ENCODE data around the gene RDH16. TPM values are rescaled to one million over a fixed set of nuclear protein-coding genes. Genes with fewer than 3 reads are reported as not detected.

RDH16 gene
- polyA plus RNA-seq, 2 of the 4 experiments (the other 2 are of a cell fraction): 0.06 to 0.21 TPM

DNA sequence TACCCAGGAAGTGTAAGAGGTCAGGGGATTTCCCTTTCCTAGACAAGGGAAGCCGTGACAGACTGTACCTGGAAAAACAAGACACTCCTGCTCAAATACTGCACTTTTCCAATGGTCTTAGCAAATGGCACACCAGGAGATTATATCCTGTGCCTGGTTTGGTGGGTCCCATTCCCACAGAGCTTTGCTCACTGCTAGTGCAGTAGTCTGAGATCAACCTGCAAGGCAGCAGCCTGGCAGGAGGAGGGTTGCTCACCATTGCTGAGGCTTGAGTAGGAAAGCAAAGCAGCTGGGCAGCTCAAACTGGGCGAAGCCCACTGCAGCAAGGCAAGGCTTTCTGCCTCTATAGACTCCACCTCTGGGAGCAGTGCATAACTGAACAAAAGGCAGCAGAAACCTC lies 1.0 kb upstream of the RDH16 start:
- no peaks in the 10 kb centered on the region; the same call in 2 of the 3 replicates for H3K9me3 ChIP-seq
- FAIRE-seq: no peak
- WGBS (ENCODE audit: missing lambda C conversion rate): 65% methylated on average over 2 of the region's 2 CpGs
- H3K4me3 ChIP-seq: no peak overlapping the region
- CTCF ChIA-PET: interaction anchor here (0.9 to 2.7 kb wide), 5 partner anchors 29 to 154 kb away, joined by 3 to 9 read pairs (median 4); no protein-coding TSS in a partner anchor
- TF ChIP-seq CHD2 (IDR thresholded peaks at IDR 0.05; ENCODE audit: low read length, partially characterized antibody) (no peak), MYC (IDR thresholded peaks at IDR 0.05; ENCODE audit: borderline replicate concordance, low read length) (no peak), TFCP2L1 (CRISPR knock-in tag; IDR thresholded peaks at IDR 0.05) (no peak), ATOH8 (CRISPR knock-in tag; IDR thresholded peaks at IDR 0.05; ENCODE audit: low read depth) (no peak), JUN (IDR thresholded peaks at IDR 0.05) (no peak), RNF2 (IDR thresholded peaks at IDR 0.05; ENCODE audit: borderline replicate concordance, low read depth) (no peak), PHF8 (IDR thresholded peaks at IDR 0.05; ENCODE audit: borderline replicate concordance, low read depth) (no peak), EHF (CRISPR knock-in tag; IDR thresholded peaks at IDR 0.05) (no peak), CBX8 (IDR thresholded peaks at IDR 0.05) (no peak), FOSB (CRISPR knock-in tag; IDR thresholded peaks at IDR 0.05) (no peak), NPAS2 (CRISPR knock-in tag; IDR thresholded peaks at IDR 0.05; ENCODE audit: borderline replicate concordance) (no peak), PBX3 (IDR thresholded peaks at IDR 0.05) (no peak), NFE2L2 (conservative IDR thresholded peaks at IDR 0.05; ENCODE audit: low read length) (no peak), SREBF2 (IDR thresholded peaks at IDR 0.05) (no peak)
- TF ChIP-seq, protein P1, sequence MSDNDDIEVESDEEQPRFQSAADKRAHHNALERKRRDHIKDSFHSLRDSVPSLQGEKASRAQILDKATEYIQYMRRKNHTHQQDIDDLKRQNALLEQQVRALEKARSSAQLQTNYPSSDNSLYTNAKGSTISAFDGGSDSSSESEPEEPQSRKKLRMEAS (IDR thresholded peaks at IDR 0.05): no peak
- TF ChIP-seq, protein P2, sequence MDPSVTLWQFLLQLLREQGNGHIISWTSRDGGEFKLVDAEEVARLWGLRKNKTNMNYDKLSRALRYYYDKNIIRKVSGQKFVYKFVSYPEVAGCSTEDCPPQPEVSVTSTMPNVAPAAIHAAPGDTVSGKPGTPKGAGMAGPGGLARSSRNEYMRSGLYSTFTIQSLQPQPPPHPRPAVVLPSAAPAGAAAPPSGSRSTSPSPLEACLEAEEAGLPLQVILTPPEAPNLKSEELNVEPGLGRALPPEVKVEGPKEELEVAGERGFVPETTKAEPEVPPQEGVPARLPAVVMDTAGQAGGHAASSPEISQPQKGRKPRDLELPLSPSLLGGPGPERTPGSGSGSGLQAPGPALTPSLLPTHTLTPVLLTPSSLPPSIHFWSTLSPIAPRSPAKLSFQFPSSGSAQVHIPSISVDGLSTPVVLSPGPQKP (IDR thresholded peaks at IDR 0.05; ENCODE audit: low read depth, low read length): no peak
- no peak overlapping the region; a peak in 1 of 6 replicates for H3K27ac ChIP-seq
- POLR2A ChIA-PET: no interaction called here
- H3K4me1 ChIP-seq: peaks cover 20% of the 10 kb centered on the region
- H3K4me2 ChIP-seq: no peak overlapping the region
- ATAC-seq: no peak
- DNase-seq (ENCODE audit: low read depth in 1 of 2, low spot score in 1 of 2): no peak

GRCh38 chr12:56955631-56956256 lies 1.7 kb downstream of the RDH16 start:
- FAIRE-seq (no peak), ATAC-seq (peak in 1 of 2 experiments; percentile 65; a peak in 3 of 6 replicates), DNase-seq (ENCODE audit: low read depth in 1 of 2, low spot score in 1 of 2) (peak in 1 of 2 experiments; percentile 18)
- WGBS (ENCODE audit: missing lambda C conversion rate): 44% methylated on average over 2 of the region's 2 CpGs
- Histone ChIP-seq H3K4me3 (no peak overlapping the region), H3K27ac (peak overlapping the region in 1 of 2 experiments; percentile 51; a peak in 3 of 6 replicates), H3K4me2 (peak overlapping the region; percentile 19; the same call in 1 of the 3 replicates), H3K9me3 (no peaks in the 10 kb centered on the region; the same call in 2 of the 3 replicates), H3K4me1 (peaks cover 20% of the 10 kb centered on the region)
- POLR2A ChIA-PET: no interaction called here
- no peak for TF ChIP-seq TP53 (CRISPR knock-in tag; IDR thresholded peaks at IDR 0.05)
- TF ChIP-seq CEBPB (IDR thresholded peaks at IDR 0.05): peak; percentile 58 to 84
- CTCF ChIA-PET: interaction anchor here (1.3 to 5.5 kb wide), 2 partner anchors 31 to 46 kb away, joined by 3 to 27 read pairs; no protein-coding TSS in a partner anchor

DNA sequence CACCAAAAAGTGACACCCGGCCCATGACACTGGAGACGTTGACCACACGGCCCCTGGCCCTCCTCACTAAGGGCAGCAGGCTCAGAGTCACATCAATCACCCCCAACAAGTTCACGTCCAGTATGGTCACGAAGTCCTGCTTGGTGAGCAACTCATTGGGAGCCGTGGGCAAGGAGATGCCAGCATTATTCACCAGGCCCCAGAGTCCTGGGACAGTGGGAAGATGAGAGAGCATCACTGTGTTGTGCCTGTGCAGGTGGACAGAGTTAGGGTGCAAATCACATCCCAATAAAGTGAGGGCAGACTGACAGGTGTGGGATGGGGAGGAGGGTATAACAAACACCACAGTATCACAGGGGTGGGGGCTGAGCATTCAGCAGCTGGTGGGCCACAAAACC lies 2.5 kb downstream of the RDH16 start:
- POLR2A ChIA-PET: interaction anchor here (0.5 kb wide), 1 partner anchor 228 kb away, joined by 3 read pairs; no protein-coding TSS in a partner anchor
- no peak for FAIRE-seq
- no peak for TF ChIP-seq EP300 (IDR thresholded peaks at IDR 0.05)
- no peak for TF ChIP-seq POLR2A (IDR thresholded peaks at IDR 0.05; ENCODE audit: low read length)
- TF ChIP-seq RAD21 (conservative IDR thresholded peaks at IDR 0.05 in 1 of 2, IDR thresholded peaks at IDR 0.05 in 1 of 2): no peak
- TF ChIP-seq ATOH8 (CRISPR knock-in tag; IDR thresholded peaks at IDR 0.05; ENCODE audit: low read depth): no peak
- no peak for TF ChIP-seq CBX2 (IDR thresholded peaks at IDR 0.05; ENCODE audit: borderline replicate concordance, low read depth)
- TF ChIP-seq PHF8 (IDR thresholded peaks at IDR 0.05; ENCODE audit: borderline replicate concordance, low read depth): no peak
- no peak for TF ChIP-seq NFE2L2 (conservative IDR thresholded peaks at IDR 0.05; ENCODE audit: low read length)
- TF ChIP-seq SMC3 (IDR thresholded peaks at IDR 0.05): no peak
- TF ChIP-seq, protein P3, sequence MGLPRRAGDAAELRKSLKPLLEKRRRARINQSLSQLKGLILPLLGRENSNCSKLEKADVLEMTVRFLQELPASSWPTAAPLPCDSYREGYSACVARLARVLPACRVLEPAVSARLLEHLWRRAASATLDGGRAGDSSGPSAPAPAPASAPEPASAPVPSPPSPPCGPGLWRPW (IDR thresholded peaks at IDR 0.05): no peak
- no peak for TF ChIP-seq MYC (IDR thresholded peaks at IDR 0.05; ENCODE audit: borderline replicate concordance, low read length)
- no peak for TF ChIP-seq RARB (CRISPR knock-in tag; IDR thresholded peaks at IDR 0.05)
- TF ChIP-seq ZSCAN20 (CRISPR knock-in tag; IDR thresholded peaks at IDR 0.05): no peak
- TF ChIP-seq, protein P4, sequence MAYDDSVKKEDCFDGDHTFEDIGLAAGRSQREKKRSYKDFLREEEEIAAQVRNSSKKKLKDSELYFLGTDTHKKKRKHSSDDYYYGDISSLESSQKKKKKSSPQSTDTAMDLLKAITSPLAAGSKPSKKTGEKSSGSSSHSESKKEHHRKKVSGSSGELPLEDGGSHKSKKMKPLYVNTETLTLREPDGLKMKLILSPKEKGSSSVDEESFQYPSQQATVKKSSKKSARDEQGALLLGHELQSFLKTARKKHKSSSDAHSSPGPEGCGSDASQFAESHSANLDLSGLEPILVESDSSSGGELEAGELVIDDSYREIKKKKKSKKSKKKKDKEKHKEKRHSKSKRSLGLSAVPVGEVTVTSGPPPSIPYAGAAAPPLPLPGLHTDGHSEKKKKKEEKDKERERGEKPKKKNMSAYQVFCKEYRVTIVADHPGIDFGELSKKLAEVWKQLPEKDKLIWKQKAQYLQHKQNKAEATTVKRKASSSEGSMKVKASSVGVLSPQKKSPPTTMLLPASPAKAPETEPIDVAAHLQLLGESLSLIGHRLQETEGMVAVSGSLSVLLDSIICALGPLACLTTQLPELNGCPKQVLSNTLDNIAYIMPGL (CRISPR knock-in tag; IDR thresholded peaks at IDR 0.05; ENCODE audit: borderline replicate concordance): no peak
- TF ChIP-seq TFCP2L1 (CRISPR knock-in tag; IDR thresholded peaks at IDR 0.05): no peak

More for the DNA sequence above, 2.5 kb downstream of the RDH16 start:
- DNase-seq (ENCODE audit: low read depth in 1 of 2, low spot score in 1 of 2) (no peak), ATAC-seq (no peak)
- H3K9me3 ChIP-seq: no peaks in the 10 kb centered on the region; the same call in 2 of the 3 replicates
- CTCF ChIA-PET: interaction anchor here (5.5 kb wide), 1 partner anchor 32 kb away, joined by 27 read pairs; no protein-coding TSS in a partner anchor
- no peak overlapping the region for H3K4me3 ChIP-seq
- H3K4me2 ChIP-seq: no peak overlapping the region
- 54% methylated on average over 6 of the region's 6 CpGs for WGBS (ENCODE audit: missing lambda C conversion rate)
- peak overlapping the region in 1 of 2 experiments; percentile 51; a peak in 3 of 6 replicates for H3K27ac ChIP-seq
- peaks cover 20% of the 10 kb centered on the region for H3K4me1 ChIP-seq

Data from A549 (cell line).